22Rv1 (cell line): ENCODE results near the gene UGT2B15.

Experiments used
- H3K27ac ChIP-seq: fragments of 450-650 bp; 2 replicates; pipeline ENCODE4 v1.5.1; 2017
- CTCF ChIP-seq: fragments of 450-650 bp; IDR thresholded peaks from 2 replicates; pipeline ENCODE4 v1.5.1; 2017; ENCODE audit warnings: mild to moderate bottlenecking
- ZFX ChIP-seq: fragments of 450-650 bp; IDR thresholded peaks from 2 replicates; pipeline ENCODE4 v1.6.1; 2017; ENCODE audit warnings: antibody characterized with exemption, borderline replicate concordance

The UGT2B15 gene

GRCh38 chr4:68658672-68659071 lies 11.8 kb downstream of the UGT2B15 start:
- H3K27ac ChIP-seq: peak overlapping the region; percentile 90
- TF ChIP-seq ZFX (no peak), CTCF (no peak)

GRCh38 chr4:68657022-68657594 lies 13.3 kb downstream of the UGT2B15 start:
- peak overlapping the region; percentile 90 for H3K27ac ChIP-seq

GRCh38 chr4:68656445-68656973 lies 13.9 kb downstream of the UGT2B15 start:
- H3K27ac ChIP-seq: peak overlapping the region; percentile 90

GRCh38 chr4:68655764-68656444 lies 14.5 kb downstream of the UGT2B15 start:
- no peak for TF ChIP-seq ZFX
- TF ChIP-seq CTCF: no peak
- peak overlapping the region; percentile 90 for H3K27ac ChIP-seq

- H3K27ac ChIP-seq: peak overlapping the region; percentile 90
- no peak for TF ChIP-seq CTCF
- TF ChIP-seq ZFX: no peak
These were observed 15.3 kb downstream of the UGT2B15 start for GRCh38 chr4:68654946-68655721.

GRCh38 chr4:68651932-68652331 lies 18.5 kb downstream of the UGT2B15 start:
- H3K27ac ChIP-seq: no peak overlapping the region
- no peak for TF ChIP-seq CTCF
- TF ChIP-seq ZFX: no peak

GRCh38 chr4:68630371-68630770 lies 40.1 kb downstream of the UGT2B15 start:
- no peak overlapping the region for H3K27ac ChIP-seq
- TF ChIP-seq CTCF (no peak), ZFX (no peak)

GRCh38 chr4:68622731-68623130 lies 47.7 kb downstream of the UGT2B15 start:
- H3K27ac ChIP-seq: peak overlapping the region; percentile 41; the same call in 1 of the 2 replicates
